ENCODE measurements around the gene GALNT7.
A peak's percentile ranks its signal among the peaks of the same experiment; 100 is the strongest.
"Not testable (repeated sequence)": the region's sequence is repeated elsewhere in the genome, so short reads cannot be mapped to it uniquely, and the experiment has no call there.

Gene GALNT7
- total RNA-seq = 46.0 to 118 (median 87.7) reads per million in 17 experiments

DNA sequence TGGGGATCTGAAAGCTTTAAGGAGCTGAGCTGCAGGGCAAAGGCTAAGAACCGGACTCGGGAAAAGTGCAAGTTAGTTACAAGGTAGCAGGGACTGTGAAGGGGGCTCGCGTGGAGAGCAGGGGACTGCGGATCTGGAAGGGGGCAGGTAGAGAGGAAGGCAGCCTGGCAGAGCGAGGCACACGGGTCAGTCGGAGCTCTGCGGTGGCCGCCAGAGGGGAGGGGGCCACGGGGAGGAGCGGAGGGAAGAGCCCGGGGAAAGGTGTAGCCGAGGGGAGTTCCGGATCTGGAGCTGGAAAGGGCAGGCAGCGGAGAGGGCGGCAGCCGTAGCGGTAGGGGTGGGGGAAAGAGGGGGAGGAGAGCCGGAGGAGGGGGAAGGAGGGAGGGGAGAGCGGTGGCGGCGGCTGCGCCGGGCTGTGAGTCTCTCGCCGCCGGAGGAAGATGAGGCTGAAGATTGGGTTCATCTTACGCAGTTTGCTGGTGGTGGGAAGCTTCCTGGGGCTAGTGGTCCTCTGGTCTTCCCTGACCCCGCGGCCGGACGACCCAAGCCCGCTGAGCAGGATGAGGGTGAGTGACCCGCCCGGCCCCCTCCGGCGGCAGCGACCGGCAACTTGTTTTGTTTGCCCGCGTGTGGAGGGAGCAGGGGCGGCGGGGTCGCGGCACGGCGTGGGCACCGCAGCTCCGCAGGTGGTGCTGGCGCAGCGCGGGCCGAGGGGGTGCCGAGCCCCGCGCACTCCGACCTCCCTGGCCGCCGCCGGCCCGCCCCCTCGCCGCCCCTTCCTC, at the start of gene GALNT7:
Gene GALNT7 (plus strand): TSS at position 416 of the 782 bp plus-strand sequence. CDS start 25 bp downstream, at position 441.
- DNase-seq = peak; percentile 25 to 69 (median 48)

GRCh38 chr4:173118819-173119218, 49.8 kb upstream of the GALNT7 start:
- DNase-seq = not testable (repeated sequence)

- DNase-seq = no peak
Observed at GRCh38 chr4:173119818-173120217, 48.8 kb upstream of the GALNT7 start.

DNA sequence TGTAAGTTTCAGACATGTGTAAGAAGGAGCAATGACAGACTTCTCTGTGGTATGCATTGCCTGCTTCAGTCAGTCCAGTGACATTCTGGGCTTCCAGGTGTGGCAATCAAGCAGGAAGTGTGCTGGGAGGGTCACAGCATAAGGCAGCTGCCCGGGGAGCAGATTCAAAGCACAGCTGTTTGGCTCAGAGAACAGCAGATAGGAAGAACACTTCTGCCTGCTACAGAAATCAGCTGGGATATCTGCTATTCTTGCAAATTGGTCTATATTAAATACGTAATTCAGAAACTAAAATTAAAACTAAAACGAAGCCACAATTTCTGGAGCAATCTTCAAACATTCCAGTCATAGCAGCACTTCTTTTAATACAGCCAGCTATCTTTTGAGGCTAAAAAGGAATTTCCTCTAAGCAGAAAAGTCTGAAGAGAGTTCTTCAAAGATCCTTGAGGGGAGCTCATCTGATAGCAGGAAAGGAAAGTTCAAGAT, 47.5 kb upstream of the GALNT7 start:
- DNase-seq = peak; percentile 4 to 37 (median 30)

DNA sequence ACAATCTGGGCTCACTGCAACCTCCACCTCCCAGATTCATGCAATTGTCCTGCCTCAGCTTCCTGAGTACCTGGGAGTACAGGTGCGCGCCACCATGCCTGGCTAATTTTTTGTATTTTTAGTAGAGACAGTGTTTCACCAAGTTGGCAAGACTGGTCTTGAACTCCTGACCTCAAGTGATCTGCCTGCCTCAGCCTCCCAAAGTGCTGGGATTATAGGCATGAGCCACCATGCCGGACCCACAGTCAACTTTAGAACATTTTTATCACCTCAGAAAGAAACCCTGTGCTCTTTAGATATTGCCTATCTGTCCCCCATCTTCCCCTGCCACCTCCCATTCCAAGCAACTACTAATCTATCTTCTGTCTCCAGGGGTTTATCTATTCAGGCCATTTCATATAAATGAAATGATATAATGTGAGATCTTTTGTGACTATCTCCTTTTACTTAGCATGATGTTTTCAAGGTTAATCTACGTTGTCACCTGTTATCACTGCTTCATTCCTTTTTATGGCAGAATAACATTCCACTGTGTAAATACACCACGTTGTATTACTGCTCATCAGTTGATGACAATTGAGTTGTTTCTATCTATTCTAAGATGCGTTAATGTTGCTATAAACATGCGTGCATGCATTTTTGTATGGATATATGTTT, 44.3 kb upstream of the GALNT7 start:
- DNase-seq = no peak

DNA sequence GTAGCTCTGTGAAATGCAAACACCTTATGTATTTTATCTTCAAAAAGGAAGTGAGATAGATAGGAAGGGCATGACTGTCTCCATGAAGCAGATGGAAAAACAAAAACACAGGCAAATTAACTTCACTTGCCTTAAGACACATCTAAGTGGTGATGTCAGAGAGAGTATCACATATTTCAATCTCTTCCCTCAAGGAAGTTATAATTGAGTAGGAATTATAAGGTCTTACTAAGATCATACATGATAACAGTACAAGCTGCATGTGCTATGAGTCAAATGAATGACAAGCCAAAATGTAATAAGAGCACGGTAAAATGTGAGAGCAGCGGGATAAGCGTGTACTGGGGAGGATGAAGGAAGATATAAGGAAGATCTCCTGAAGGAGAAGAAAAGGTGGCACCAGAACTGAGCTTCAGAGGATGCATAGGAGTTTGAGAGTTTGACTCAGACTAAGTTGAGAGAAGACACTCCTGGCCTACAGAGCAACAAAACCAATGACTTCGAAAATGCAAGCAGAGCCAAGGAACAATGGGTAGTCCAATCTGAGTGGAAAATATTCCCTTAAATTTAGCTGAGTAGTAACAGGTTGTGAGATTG, 43.3 kb upstream of the GALNT7 start:
- no peak for DNase-seq

DNA sequence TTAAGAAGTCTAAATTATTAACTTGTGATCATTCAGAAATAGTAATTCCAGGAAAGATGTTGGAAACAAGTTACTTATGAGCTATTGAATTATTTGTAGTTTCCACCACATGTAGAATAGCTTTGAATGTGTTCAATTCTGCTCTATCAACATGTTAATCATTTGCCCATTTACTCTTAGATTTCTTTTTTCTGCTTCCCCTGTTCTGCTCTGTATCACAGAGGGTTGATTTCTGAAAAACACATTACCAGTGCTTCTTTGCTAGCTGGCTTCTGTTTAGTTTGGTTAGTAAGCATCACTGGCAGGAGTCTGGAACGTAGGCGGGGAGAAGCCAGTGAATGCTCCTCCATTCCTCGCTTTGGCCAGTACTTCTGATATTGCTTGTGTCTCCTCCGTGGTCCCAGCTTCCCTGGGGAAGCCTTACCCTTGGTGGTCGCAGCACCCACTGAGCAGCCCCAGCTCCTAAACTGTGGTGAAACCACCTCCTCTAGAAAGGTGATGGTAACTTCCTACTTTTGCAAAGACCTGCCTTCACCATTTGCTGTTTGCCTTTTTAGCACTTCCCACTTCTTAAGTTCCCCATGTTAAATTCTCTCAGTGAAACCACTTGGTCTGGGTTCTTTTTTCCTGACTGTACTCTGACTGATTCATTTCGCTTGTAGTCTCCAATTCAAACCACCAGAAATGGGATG, 40.3 kb upstream of the GALNT7 start:
- DNase-seq = peak in 2 of 4 experiments; percentile 4 to 19

DNA sequence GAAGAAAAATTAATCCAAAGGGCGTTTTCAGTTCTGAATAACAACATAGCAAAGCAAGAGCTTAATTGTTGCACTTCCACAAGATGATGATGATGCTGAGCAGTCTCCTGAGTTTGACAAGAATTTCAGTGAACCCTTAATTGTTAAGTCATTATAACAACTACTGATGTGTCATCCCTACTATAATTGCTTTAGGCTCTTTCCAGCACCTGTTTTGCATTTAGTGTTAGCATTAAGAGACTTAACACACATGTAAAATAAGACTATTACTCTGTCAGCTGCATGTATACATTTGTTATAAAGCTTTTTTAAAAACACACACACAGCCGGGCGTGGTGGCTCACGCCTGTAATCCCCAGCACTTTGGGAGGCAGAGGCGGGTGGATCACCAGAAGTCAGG, 37.9 kb upstream of the GALNT7 start:
- no peak for DNase-seq

- no peak for DNase-seq
Observed at GRCh38 chr4:173134426-173134825, 34.2 kb upstream of the GALNT7 start.

DNA sequence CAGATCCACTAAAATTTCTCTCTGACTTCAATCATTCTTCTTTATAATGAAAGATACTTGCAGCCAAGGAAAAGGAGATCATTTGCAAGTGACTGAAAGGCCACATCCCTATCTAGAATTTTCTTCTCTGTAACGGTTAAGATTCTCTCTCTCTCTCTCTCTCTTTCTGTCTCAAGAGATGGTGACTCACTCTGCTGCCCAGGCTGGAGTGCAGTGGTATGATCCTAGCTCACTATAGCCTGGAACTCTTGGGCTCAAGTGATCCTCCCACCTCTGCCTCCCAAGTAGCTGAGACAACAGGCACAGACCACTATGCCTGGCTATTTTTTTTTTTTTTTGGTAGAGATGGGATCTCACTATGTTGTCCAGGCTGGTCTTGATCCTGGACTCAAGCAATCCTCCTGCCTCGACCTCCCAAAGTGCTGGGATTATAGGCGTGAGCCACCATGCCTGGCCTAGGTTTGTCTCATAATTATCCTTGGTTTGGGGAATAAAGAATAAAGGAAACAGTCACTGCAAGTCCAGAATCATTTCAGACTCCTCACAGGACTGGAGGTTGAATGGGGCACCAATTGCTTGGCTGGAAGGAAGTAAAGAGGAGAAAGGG, 33.3 kb upstream of the GALNT7 start:
- peak in 3 of 4 experiments; percentile 14 to 22 (median 18) for DNase-seq

- no peak for DNase-seq
Observed at GRCh38 chr4:173138624-173139023, 30.0 kb upstream of the GALNT7 start.

GRCh38 chr4:173139561-173139960, 29.1 kb upstream of the GALNT7 start:
- no peak for DNase-seq

GRCh38 chr4:173145131-173145530, 23.5 kb upstream of the GALNT7 start:
- DNase-seq = no peak

DNA sequence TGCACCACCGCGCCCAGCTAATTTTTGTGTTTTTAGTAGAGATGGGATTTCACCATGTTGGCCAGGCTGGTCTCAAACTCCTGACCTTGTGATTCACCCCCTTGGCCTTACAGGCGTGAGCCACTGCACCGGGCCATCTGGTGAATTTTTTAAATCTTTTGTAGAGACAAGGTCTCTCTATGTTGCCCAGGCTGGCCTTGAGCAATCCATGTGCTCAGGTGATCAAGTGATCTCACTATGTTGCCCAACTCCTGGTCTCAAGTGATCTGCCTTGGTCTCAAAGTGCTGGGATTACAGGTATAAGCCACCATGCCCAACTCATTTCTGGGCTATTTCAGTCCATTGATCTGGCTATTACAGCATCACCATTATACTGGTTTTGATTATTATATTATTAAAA, 22.2 kb upstream of the GALNT7 start:
- no peak for DNase-seq

GRCh38 chr4:173151496-173151895, 17.1 kb upstream of the GALNT7 start:
- DNase-seq = no peak

DNA sequence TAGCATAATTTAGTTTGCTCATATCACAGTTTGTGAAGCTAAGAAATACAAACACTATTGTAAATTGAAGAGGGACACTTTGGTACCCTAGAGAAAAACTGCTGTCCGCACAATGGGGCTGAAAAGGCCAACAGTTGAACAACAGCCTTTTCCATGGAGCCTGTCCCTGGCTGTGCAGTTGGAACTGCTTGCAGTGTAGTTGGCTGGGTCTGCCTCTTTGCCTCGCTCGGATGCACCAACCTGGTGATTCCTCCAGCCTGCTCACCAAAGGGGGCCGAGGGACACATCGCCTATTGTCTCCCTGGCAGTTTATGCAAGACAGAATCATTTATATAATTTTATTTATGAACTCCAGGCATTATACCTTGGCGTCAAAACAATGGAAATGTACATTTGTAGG, 16.5 kb upstream of the GALNT7 start:
- DNase-seq = no peak

GRCh38 chr4:173153445-173153844, 15.2 kb upstream of the GALNT7 start:
- DNase-seq = no peak

GRCh38 chr4:173159791-173160190, 8.8 kb upstream of the GALNT7 start:
- no peak for DNase-seq

DNA sequence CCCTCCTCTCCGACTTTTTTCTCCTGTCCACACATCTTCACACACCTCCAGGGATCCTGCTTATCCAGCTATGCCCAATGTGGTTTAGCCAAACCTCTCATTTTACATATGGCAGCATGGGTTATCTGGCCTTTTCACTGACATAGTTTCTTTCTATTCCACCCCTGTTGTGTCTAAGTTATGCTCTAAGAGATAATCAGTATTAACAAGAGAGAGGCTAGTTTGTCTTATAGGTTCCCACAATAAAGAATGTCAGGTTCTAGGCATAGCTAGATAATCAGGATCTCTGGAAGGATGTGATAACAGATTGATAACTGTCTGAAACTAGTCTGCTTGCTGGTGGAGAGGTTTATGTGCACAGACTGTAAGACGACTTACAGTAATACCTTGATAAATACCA, 7.7 kb upstream of the GALNT7 start:
- no peak for DNase-seq

DNA sequence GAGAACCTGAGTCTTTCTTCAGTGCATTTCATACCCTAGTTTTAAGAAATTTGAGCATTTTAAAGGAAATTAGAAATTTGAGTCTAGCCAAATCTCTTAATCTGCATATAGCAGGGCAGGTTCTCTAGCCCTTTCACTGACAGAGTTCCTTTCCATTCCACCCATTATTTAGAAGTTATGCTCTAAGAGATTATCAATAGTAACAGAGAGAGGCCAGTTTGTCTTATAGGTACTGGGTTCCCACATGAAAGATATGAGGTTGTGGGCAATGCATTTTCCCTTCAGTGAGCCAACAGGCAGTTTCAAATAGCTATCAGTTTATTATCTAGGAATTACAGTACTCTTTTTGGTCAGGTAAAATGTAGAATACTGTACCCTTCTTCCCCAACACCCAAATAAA, 7.3 kb upstream of the GALNT7 start:
- no peak for DNase-seq

GRCh38 chr4:173165706-173166105, 2.9 kb upstream of the GALNT7 start:
- DNase-seq = no peak

GRCh38 chr4:173166491-173166890, 2.1 kb upstream of the GALNT7 start:
- DNase-seq = no peak
